RKO (cell line): Measurements from ENCODE around the gene YPEL4.

Experiments used
- DNase-seq: peaks from one replicate; pipeline ENCODE4 v3.0.0-alpha.2; 2016; ENCODE audit warnings: low spot score

The YPEL4 gene

GRCh38 chr11:57632116-57632515, 17.6 kb downstream of the YPEL4 start:
- DNase-seq: no peak

- DNase-seq: no peak
These were observed 19.5 kb downstream of the YPEL4 start for GRCh38 chr11:57630171-57630570.

- DNase-seq: no peak
These were observed 22.8 kb downstream of the YPEL4 start for GRCh38 chr11:57626895-57627294.

- DNase-seq: no peak
These were observed 24.8 kb downstream of the YPEL4 start for GRCh38 chr11:57624864-57625263.

- DNase-seq: no peak
These were observed 27.4 kb downstream of the YPEL4 start for GRCh38 chr11:57622263-57622662.

- peak; percentile 14 for DNase-seq
These were observed 29.2 kb downstream of the YPEL4 start for GRCh38 chr11:57620467-57620866.

- no peak for DNase-seq
These were observed 30.4 kb downstream of the YPEL4 start for GRCh38 chr11:57619331-57619730.

GRCh38 chr11:57618438-57618837, 31.3 kb downstream of the YPEL4 start:
- no peak for DNase-seq

- no peak for DNase-seq
These were observed 33.1 kb downstream of the YPEL4 start for GRCh38 chr11:57616595-57616994.

GRCh38 chr11:57615308-57615707, 34.4 kb downstream of the YPEL4 start:
- DNase-seq: no peak

GRCh38 chr11:57614234-57614772, 35.4 kb downstream of the YPEL4 start:
- DNase-seq: no peak

- no peak for DNase-seq
These were observed 39.5 kb downstream of the YPEL4 start for GRCh38 chr11:57610170-57610569.

GRCh38 chr11:57605028-57605420, 44.7 kb downstream of the YPEL4 start:
- DNase-seq: no peak

- DNase-seq: no peak
These were observed 45.2 kb downstream of the YPEL4 start for GRCh38 chr11:57604296-57605027.

GRCh38 chr11:57601297-57601696, 48.4 kb downstream of the YPEL4 start:
- no peak for DNase-seq

GRCh38 chr11:57599381-57599780, 50.3 kb downstream of the YPEL4 start:
- DNase-seq: no peak

- DNase-seq: no peak
These were observed 50.9 kb downstream of the YPEL4 start for GRCh38 chr11:57598831-57599155.

GRCh38 chr11:57597916-57598830, 51.5 kb downstream of the YPEL4 start:
- DNase-seq: no peak

GRCh38 chr11:57597461-57597915, 52.2 kb downstream of the YPEL4 start, which contains the start of gene SERPING1:
TSS of gene SERPING1 (plus strand) at chr11:57597685. CDS start at chr11:57598271, 586 bp downstream.
- no peak for DNase-seq

GRCh38 chr11:57596266-57596885, 53.3 kb downstream of the YPEL4 start:
- DNase-seq: no peak
